Measurements from ENCODE around the gene PTPN14. TPM values are rescaled to one million over a fixed set of nuclear protein-coding genes. Genes with fewer than 3 reads are reported as not detected.
"Not testable (repeated sequence)": the region's sequence is repeated elsewhere in the genome, so short reads cannot be mapped to it uniquely, and the experiment has no call there.

The PTPN14 gene
- total RNA-seq, 1 donor from 2014 or later: 136 TPM

- Mint-ChIP-seq H3K27ac (ENCODE audit: unreplicated experiment) (peak overlapping the region; percentile 93), H3K36me3 (ENCODE audit: low read depth) (no peaks in the 10 kb centered on the region), H3K4me3 (ENCODE audit: unreplicated experiment) (peak overlapping the region; percentile 10), H3K27me3 (ENCODE audit: low read depth) (no peaks in the 10 kb centered on the region), H3K4me1 (ENCODE audit: low read depth) (peaks cover 83% of the 10 kb centered on the region), H3K9me3 (ENCODE audit: low read depth) (no peaks in the 10 kb centered on the region)
- no peak for DNase-seq (ENCODE audit: low spot score)
- no peak for TF ChIP-seq CTCF (IDR thresholded peaks at IDR 0.05)
Measured at GRCh38 chr1:214492401-214493075, 58.9 kb downstream of the PTPN14 start.

GRCh38 chr1:214491468-214492146 is 59.8 kb downstream of the PTPN14 start:
- DNase-seq (ENCODE audit: low spot score): no peak
- H3K27ac Mint-ChIP-seq (ENCODE audit: unreplicated experiment): peak overlapping the region; percentile 93
- peak; percentile 21 for TF ChIP-seq CTCF (IDR thresholded peaks at IDR 0.05)
- H3K9me3 Mint-ChIP-seq (ENCODE audit: low read depth): no peaks in the 10 kb centered on the region
- H3K4me1 Mint-ChIP-seq (ENCODE audit: low read depth): peaks cover 85% of the 10 kb centered on the region
- H3K4me3 Mint-ChIP-seq (ENCODE audit: unreplicated experiment): no peak overlapping the region
- H3K36me3 Mint-ChIP-seq (ENCODE audit: low read depth): no peaks in the 10 kb centered on the region
- no peaks in the 10 kb centered on the region for H3K27me3 Mint-ChIP-seq (ENCODE audit: low read depth)

- TF ChIP-seq CTCF (IDR thresholded peaks at IDR 0.05): no peak
- no peaks in the 10 kb centered on the region for H3K9me3 Mint-ChIP-seq (ENCODE audit: low read depth)
- H3K4me3 Mint-ChIP-seq (ENCODE audit: unreplicated experiment): no peak overlapping the region
- peaks cover 6% of the 10 kb centered on the region for H3K36me3 Mint-ChIP-seq (ENCODE audit: low read depth)
- H3K27ac Mint-ChIP-seq (ENCODE audit: unreplicated experiment): no peak overlapping the region
- no peaks in the 10 kb centered on the region for H3K27me3 Mint-ChIP-seq (ENCODE audit: low read depth)
- DNase-seq (ENCODE audit: low spot score): no peak
- peaks cover 78% of the 10 kb centered on the region for H3K4me1 Mint-ChIP-seq (ENCODE audit: low read depth)
Measured at GRCh38 chr1:214485151-214485550, 66.3 kb downstream of the PTPN14 start.

GRCh38 chr1:214483180-214483579 is 68.2 kb downstream of the PTPN14 start:
- Mint-ChIP-seq H3K4me1 (ENCODE audit: low read depth) (peaks cover 67% of the 10 kb centered on the region), H3K27ac (ENCODE audit: unreplicated experiment) (peak overlapping the region; percentile 2)
- not testable (repeated sequence) for H3K36me3 Mint-ChIP-seq (ENCODE audit: low read depth); DNase-seq (ENCODE audit: low spot score); H3K9me3 Mint-ChIP-seq (ENCODE audit: low read depth); H3K4me3 Mint-ChIP-seq (ENCODE audit: unreplicated experiment); H3K27me3 Mint-ChIP-seq (ENCODE audit: low read depth)

GRCh38 chr1:214481983-214482634 is 69.3 kb downstream of the PTPN14 start:
- H3K36me3 Mint-ChIP-seq (ENCODE audit: low read depth); H3K27me3 Mint-ChIP-seq (ENCODE audit: low read depth); DNase-seq (ENCODE audit: low spot score); H3K9me3 Mint-ChIP-seq (ENCODE audit: low read depth); H3K4me3 Mint-ChIP-seq (ENCODE audit: unreplicated experiment): not testable (repeated sequence)
- Mint-ChIP-seq H3K27ac (ENCODE audit: unreplicated experiment) (peak overlapping the region; percentile 46), H3K4me1 (ENCODE audit: low read depth) (peaks cover 67% of the 10 kb centered on the region)
